Neuron (in vitro differentiated cells): ENCODE data around the gene ZNF839.
"Not testable (repeated sequence)": the region's sequence is repeated elsewhere in the genome, so short reads cannot be mapped to it uniquely, and the experiment has no call there.

Experiments
- H2AFZ ChIP-seq: one replicate; pipeline ENCODE4 v1.6.1; 2013; ENCODE audit warnings: low read depth, mild to moderate bottlenecking, inconsistent platforms, low read length, moderate library complexity
- H3K27me3 ChIP-seq: one replicate; pipeline ENCODE4 v1.6.1; 2013; ENCODE audit warnings: low read length; ENCODE audit not compliant: insufficient read depth
- H3K36me3 ChIP-seq: one replicate; pipeline ENCODE4 v1.6.1; 2013; ENCODE audit warnings: low read length; ENCODE audit not compliant: insufficient read depth
- H3K4me1 ChIP-seq: one replicate; pipeline ENCODE4 v1.6.1; 2013; ENCODE audit warnings: low read length; ENCODE audit not compliant: insufficient read depth
- H3K4me3 ChIP-seq: 2 replicates; pipeline ENCODE4 v1.5.1; 2013; ENCODE audit warnings: mild to moderate bottlenecking, low read length, moderate library complexity
- H3K9me3 ChIP-seq: one replicate; pipeline ENCODE4 v1.6.1; 2013; ENCODE audit warnings: low read length

ZNF839 gene

DNA sequence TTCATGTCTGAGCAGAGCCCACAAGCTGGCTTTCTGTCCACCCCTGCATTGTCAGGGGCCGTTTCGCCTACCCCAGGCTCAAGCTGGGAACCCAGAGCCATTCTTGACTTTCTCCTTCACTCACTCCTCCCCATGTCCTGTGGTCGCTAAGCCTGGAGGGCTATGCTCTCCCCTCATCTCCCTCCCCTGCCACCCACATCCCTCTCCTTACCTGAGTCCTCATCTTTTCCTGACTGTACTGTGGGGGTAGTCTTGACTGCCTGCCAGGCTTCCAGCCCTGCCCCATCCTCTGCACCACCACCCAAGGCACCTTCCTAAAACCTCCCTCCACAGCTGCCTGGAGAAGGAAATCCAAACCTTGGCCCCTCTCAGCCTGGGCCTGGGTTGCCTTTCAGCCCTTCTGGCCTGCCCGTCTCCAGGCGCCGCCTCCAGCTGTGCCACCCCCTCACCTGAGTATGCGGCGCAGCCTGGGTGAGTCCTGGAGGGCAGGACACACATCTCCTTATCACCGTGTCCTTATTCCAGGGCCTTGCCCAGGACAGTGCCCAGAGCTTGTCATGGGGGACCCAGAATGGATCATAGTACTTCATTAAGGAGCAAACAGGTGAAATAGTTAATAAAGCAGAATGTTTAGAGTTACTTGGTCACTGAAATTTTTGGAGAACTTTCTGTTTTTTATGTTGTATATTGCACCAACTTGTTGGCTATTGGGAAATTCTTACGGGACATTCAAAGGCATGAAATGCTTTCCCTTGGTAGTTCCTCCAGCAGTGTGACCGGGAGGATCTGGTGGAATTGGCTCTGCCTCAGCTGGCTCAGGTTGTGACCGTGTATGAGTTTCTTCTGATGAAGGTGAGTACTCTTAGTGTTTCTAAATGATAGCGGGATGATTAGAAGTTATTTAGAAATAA lies 14.5 kb downstream of the ZNF839 start:
- Histone ChIP-seq H3K4me1 (no peaks in the 10 kb centered on the region), H2AFZ (no peak overlapping the region), H3K27me3 (no peaks in the 10 kb centered on the region), H3K36me3 (peaks cover 55% of the 10 kb centered on the region), H3K9me3 (no peaks in the 10 kb centered on the region), H3K4me3 (no peak overlapping the region)

DNA sequence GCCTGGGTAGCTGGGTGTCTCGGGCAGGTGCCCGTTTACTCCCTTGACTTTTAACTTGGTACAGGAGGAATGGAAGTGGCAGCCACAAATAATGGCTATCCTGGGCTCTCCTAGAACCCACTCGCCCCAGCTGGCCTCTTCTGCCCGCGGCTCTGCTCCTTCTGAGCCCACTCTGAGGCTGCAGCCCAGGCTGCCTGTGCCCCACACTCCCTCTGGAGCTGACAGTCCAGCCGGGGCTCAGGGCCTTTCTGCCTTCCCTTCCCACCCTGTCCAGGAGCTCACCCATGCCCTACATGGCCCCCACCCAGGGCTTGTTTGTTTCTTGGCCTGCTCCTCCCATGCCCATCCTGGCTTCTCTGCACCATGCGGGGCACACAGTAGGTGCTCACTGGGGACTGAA lies 15.6 kb downstream of the ZNF839 start:
- no peaks in the 10 kb centered on the region for H3K27me3 ChIP-seq
- peaks cover 57% of the 10 kb centered on the region for H3K36me3 ChIP-seq
- no peaks in the 10 kb centered on the region for H3K4me1 ChIP-seq
- H3K4me3 ChIP-seq = no peak overlapping the region
- H2AFZ ChIP-seq = no peak overlapping the region
- H3K9me3 ChIP-seq = no peaks in the 10 kb centered on the region

GRCh38 chr14:102338724-102339123 lies 19.2 kb downstream of the ZNF839 start:
- peaks cover 58% of the 10 kb centered on the region for H3K36me3 ChIP-seq

GRCh38 chr14:102341566-102341965 lies 22.0 kb downstream of the ZNF839 start:
- Histone ChIP-seq H3K36me3 (peaks cover 51% of the 10 kb centered on the region), H3K4me1 (no peaks in the 10 kb centered on the region), H3K9me3 (no peaks in the 10 kb centered on the region), H3K4me3 (no peak overlapping the region), H3K27me3 (no peaks in the 10 kb centered on the region), H2AFZ (no peak overlapping the region)

More at GRCh38 chr14:102338724-102339123, 19.2 kb downstream of the ZNF839 start:
- Histone ChIP-seq H3K4me3 (no peak overlapping the region), H3K27me3 (no peaks in the 10 kb centered on the region), H2AFZ (no peak overlapping the region), H3K4me1 (no peaks in the 10 kb centered on the region), H3K9me3 (no peaks in the 10 kb centered on the region)

GRCh38 chr14:102342238-102342637 lies 22.7 kb downstream of the ZNF839 start:
- H2AFZ ChIP-seq = no peak overlapping the region
- H3K4me1 ChIP-seq = no peaks in the 10 kb centered on the region
- H3K36me3 ChIP-seq = peaks cover 51% of the 10 kb centered on the region
- H3K27me3 ChIP-seq = no peaks in the 10 kb centered on the region
- no peak overlapping the region for H3K4me3 ChIP-seq
- no peaks in the 10 kb centered on the region for H3K9me3 ChIP-seq

DNA sequence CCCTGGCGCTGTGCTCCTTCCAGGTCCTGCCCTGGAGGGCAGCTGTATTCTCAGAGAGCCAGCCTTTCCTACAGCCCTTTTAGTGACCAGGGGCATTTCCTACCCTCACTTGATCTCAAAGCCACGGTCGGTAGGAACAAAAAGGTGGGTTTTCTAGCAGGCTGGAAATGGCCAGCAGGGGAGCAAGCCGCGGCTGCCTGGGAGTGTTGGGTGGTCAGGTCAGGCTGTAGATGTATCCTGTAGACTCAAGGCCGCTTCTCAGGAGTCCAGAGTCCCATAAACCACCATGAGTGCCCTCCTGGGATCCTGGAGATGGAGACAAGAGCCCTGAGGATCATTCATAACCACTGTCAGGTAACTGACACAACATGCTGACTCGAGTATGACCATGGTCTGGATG lies 24.5 kb downstream of the ZNF839 start:
- no peaks in the 10 kb centered on the region for H3K27me3 ChIP-seq
- no peak overlapping the region for H2AFZ ChIP-seq
- H3K4me1 ChIP-seq = no peaks in the 10 kb centered on the region
- H3K4me3 ChIP-seq = no peak overlapping the region
- H3K9me3 ChIP-seq = no peaks in the 10 kb centered on the region
- peaks cover 49% of the 10 kb centered on the region for H3K36me3 ChIP-seq

GRCh38 chr14:102344485-102344884 lies 24.9 kb downstream of the ZNF839 start:
- no peak overlapping the region for H3K4me3 ChIP-seq
- H2AFZ ChIP-seq = no peak overlapping the region
- no peaks in the 10 kb centered on the region for H3K4me1 ChIP-seq
- no peaks in the 10 kb centered on the region for H3K9me3 ChIP-seq
- H3K36me3 ChIP-seq = peaks cover 48% of the 10 kb centered on the region
- H3K27me3 ChIP-seq = no peaks in the 10 kb centered on the region

GRCh38 chr14:102345232-102345631 lies 25.7 kb downstream of the ZNF839 start:
- Histone ChIP-seq H3K4me3 (no peak overlapping the region), H3K27me3 (no peaks in the 10 kb centered on the region), H2AFZ (no peak overlapping the region), H3K4me1 (no peaks in the 10 kb centered on the region), H3K9me3 (no peaks in the 10 kb centered on the region), H3K36me3 (peaks cover 52% of the 10 kb centered on the region)

DNA sequence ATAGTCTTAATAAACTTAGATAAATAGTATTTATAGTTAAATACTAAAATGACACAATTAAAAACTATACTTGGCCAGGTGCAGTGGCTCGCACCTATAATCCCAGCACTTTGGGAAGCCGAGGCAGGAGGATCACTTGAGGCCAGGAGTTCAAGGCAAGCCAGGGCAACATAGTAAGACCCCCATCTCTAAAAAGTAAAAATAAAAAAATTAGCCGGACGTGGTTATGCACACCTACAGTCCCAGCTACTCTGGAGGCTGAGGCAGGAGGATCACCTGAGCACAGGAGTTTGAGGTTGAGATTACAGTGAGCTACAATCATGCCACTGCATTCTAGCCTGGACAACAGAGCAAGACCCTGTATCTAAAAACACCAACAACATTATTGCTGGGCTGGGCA lies 27.1 kb downstream of the ZNF839 start:
- peaks cover 45% of the 10 kb centered on the region for H3K36me3 ChIP-seq

DNA sequence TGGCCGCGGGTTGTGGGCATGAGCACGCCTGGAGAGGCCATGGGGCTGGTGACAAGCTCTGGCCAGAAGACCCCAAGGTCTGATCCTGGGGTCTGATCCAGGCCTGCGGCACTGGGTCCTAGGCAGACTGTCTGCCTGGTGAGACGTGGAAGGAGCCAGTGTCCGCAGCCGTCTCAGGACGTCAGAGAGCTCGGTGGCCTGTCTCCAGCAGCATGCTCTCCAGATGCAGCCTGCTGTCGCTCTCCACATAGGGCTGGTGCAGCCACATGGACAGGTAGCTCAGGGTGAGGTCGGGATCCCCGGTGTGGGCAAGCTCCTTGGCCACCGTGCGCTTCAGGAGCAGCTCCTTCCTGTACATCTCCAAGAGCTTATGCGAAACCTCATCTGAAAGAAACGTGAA lies 28.8 kb downstream of the ZNF839 start:
- Histone ChIP-seq H2AFZ (no peak overlapping the region), H3K4me3 (no peak overlapping the region), H3K4me1 (no peaks in the 10 kb centered on the region), H3K9me3 (no peaks in the 10 kb centered on the region), H3K27me3 (no peaks in the 10 kb centered on the region), H3K36me3 (peaks cover 43% of the 10 kb centered on the region)

More for the DNA sequence above, 27.1 kb downstream of the ZNF839 start:
- H3K4me3 ChIP-seq = no peak overlapping the region
- H2AFZ ChIP-seq = no peak overlapping the region
- no peaks in the 10 kb centered on the region for H3K9me3 ChIP-seq
- no peaks in the 10 kb centered on the region for H3K4me1 ChIP-seq
- no peaks in the 10 kb centered on the region for H3K27me3 ChIP-seq

DNA sequence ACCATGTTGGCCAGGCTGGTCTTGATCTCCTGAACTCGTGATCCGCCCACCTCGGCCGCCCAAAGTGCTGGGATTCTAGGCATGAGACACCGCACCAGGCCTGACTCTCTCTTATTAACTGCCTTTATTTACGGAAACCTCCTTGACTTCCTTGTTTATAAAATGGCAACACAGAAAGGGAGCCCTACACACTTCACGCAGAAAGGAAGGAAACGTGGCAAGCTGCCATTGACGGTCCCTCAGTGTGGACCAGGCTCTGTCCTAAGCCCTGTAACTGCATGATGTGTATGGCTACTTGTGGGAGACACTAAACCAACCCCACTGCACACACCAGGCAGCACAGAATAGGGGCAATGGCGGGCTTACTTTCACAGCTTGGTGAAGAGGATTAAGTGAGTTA lies 31.5 kb downstream of the ZNF839 start:
- H3K9me3 ChIP-seq = no peaks in the 10 kb centered on the region
- no peak overlapping the region for H2AFZ ChIP-seq
- H3K4me1 ChIP-seq = no peaks in the 10 kb centered on the region
- H3K27me3 ChIP-seq = no peaks in the 10 kb centered on the region
- peaks cover 49% of the 10 kb centered on the region for H3K36me3 ChIP-seq
- H3K4me3 ChIP-seq = no peak overlapping the region

GRCh38 chr14:102351593-102351992 lies 32.0 kb downstream of the ZNF839 start:
- not testable (repeated sequence) for H2AFZ ChIP-seq, H3K9me3 ChIP-seq, H3K27me3 ChIP-seq, H3K4me1 ChIP-seq, H3K4me3 ChIP-seq
- H3K36me3 ChIP-seq = peaks cover 50% of the 10 kb centered on the region

GRCh38 chr14:102352213-102352612 lies 32.7 kb downstream of the ZNF839 start:
- Histone ChIP-seq H3K27me3 (no peaks in the 10 kb centered on the region), H3K9me3 (no peaks in the 10 kb centered on the region), H3K4me1 (no peaks in the 10 kb centered on the region), H2AFZ (no peak overlapping the region), H3K36me3 (peaks cover 49% of the 10 kb centered on the region), H3K4me3 (no peak overlapping the region)
